Measurements from ENCODE around the gene WDTC1.

DNA sequence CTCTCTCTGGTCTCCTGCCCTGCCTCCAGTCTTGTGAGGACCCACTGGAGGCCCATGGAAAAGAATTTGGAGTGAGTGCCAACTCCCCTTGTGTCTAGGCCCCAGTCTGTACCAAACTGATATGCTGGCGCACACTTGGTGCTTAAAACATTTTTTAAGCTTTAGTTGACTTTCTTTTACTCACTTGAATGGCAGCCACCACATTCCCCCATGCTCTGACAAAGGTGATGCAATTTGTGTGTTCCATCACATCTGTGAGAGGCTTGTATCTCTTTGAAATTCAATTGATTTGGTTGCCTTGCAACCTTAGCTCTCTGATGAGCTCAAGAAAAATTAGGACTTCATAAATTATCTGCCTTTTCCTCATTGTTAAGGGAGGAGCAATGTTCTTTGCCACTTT lies 30.5 kb upstream of the WDTC1 start:
- TF ChIP-seq BACH1 (IDR thresholded peaks at IDR 0.05; ENCODE audit: low read length) (no peak), PHF8 (conservative IDR thresholded peaks at IDR 0.05; ENCODE audit: low read depth, low read length) (no peak), EP300 (IDR thresholded peaks at IDR 0.05; ENCODE audit: borderline replicate concordance in 1 of 2, low read depth in 2 of 2, low read length in 2 of 2) (no peak), SRF (IDR thresholded peaks at IDR 0.05; ENCODE audit: low read depth, low read length) (no peak), TAF1 (IDR thresholded peaks at IDR 0.05; ENCODE audit: low read depth, low read length) (no peak), EGR1 (IDR thresholded peaks at IDR 0.05; ENCODE audit: borderline replicate concordance, low read depth, low read length) (no peak), JUN (IDR thresholded peaks at IDR 0.05; ENCODE audit: low read depth, low read length) (no peak), KDM5A (IDR thresholded peaks at IDR 0.05; ENCODE audit: low read length) (no peak), POLR2A (IDR thresholded peaks at IDR 0.05; ENCODE audit: control extremely low read depth in 1 of 2, low read depth in 2 of 2, low read length in 2 of 2) (no peak), TBP (IDR thresholded peaks at IDR 0.05; ENCODE audit: low read depth, low read length) (no peak)
- TF ChIP-seq, protein P1, sequence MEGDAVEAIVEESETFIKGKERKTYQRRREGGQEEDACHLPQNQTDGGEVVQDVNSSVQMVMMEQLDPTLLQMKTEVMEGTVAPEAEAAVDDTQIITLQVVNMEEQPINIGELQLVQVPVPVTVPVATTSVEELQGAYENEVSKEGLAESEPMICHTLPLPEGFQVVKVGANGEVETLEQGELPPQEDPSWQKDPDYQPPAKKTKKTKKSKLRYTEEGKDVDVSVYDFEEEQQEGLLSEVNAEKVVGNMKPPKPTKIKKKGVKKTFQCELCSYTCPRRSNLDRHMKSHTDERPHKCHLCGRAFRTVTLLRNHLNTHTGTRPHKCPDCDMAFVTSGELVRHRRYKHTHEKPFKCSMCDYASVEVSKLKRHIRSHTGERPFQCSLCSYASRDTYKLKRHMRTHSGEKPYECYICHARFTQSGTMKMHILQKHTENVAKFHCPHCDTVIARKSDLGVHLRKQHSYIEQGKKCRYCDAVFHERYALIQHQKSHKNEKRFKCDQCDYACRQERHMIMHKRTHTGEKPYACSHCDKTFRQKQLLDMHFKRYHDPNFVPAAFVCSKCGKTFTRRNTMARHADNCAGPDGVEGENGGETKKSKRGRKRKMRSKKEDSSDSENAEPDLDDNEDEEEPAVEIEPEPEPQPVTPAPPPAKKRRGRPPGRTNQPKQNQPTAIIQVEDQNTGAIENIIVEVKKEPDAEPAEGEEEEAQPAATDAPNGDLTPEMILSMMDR (IDR thresholded peaks at IDR 0.05; ENCODE audit: control extremely low read depth in 1 of 3, insufficient read depth in 1 of 3, low read depth in 1 of 3, low read length in 3 of 3), result no peak
- TF ChIP-seq, protein P2, sequence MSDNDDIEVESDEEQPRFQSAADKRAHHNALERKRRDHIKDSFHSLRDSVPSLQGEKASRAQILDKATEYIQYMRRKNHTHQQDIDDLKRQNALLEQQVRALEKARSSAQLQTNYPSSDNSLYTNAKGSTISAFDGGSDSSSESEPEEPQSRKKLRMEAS (IDR thresholded peaks at IDR 0.05), result no peak
